ENCODE data around the gene PTPRC. TPM values are rescaled to one million over a fixed set of nuclear protein-coding genes. Genes with fewer than 3 reads are reported as not detected.

The PTPRC gene
- total RNA-seq, 2 donors from 2014 or later = 3.3 to 9.9 TPM

DNA sequence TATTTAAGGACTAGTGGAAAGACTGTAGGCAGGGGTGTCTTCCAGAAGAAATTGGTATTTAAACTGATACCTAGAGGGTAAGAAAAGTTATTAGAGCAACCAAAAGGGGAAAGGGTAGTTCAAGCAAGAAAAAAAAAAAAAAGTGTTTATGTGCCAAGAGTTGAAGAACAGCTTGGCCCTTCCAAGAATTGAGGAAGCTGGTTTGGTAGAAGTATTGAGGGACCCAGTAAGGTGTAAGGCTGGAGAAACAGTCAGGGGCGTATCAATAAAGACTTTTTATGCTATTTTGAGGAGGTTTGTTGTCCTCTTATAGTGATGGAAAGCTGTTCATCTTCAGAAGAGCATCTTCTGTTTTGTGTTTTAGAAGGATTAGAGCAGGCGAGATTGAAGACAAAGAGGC is 108.3 kb downstream of the PTPRC start:
- intact Hi-C loops (cut with DNase I) = no loop called here
- TF ChIP-seq, protein P1, sequence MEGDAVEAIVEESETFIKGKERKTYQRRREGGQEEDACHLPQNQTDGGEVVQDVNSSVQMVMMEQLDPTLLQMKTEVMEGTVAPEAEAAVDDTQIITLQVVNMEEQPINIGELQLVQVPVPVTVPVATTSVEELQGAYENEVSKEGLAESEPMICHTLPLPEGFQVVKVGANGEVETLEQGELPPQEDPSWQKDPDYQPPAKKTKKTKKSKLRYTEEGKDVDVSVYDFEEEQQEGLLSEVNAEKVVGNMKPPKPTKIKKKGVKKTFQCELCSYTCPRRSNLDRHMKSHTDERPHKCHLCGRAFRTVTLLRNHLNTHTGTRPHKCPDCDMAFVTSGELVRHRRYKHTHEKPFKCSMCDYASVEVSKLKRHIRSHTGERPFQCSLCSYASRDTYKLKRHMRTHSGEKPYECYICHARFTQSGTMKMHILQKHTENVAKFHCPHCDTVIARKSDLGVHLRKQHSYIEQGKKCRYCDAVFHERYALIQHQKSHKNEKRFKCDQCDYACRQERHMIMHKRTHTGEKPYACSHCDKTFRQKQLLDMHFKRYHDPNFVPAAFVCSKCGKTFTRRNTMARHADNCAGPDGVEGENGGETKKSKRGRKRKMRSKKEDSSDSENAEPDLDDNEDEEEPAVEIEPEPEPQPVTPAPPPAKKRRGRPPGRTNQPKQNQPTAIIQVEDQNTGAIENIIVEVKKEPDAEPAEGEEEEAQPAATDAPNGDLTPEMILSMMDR (IDR thresholded peaks at IDR 0.05) = no peak
- TF ChIP-seq POLR2A (IDR thresholded peaks at IDR 0.05) = no peak
- Histone ChIP-seq H3K27me3 (no peaks in the 10 kb centered on the region), H3K36me3 (replicated peaks in 1 of 2; ENCODE audit: insufficient read depth in 1 of 2, low read depth in 2 of 2) (no peaks in the 10 kb centered on the region), H3K27ac (no peak overlapping the region), H3K4me3 (no peak overlapping the region), H3K9me3 (no peaks in the 10 kb centered on the region), H3K4me1 (no peaks in the 10 kb centered on the region)
- DNase-seq (no peak), ATAC-seq (no peak)
- 83 to 85% methylated on average over 2 of the region's 2 CpGs for WGBS, 2 donors

DNA sequence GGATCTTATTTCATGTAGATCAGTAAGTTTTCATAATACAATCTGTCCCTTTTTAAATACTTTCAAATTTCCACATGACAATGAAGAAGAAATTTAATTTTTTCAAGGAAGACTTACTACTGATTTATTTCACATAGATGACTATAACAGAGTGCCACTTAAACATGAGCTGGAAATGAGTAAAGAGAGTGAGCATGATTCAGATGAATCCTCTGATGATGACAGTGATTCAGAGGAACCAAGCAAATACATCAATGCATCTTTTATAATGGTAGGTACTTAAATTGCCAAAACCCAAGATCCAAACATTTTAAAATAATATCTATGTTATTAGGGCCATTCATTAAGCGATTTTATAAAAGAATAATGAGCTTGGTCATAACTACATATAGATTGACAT is 110.4 kb downstream of the PTPRC start:
- no peak for TF ChIP-seq POLR2A (IDR thresholded peaks at IDR 0.05)
- TF ChIP-seq, protein P1 (IDR thresholded peaks at IDR 0.05) = no peak
- H3K4me1 ChIP-seq = no peaks in the 10 kb centered on the region
- WGBS, 2 donors = 76 to 84% methylated on average over 1 of the region's 1 CpG

DNA sequence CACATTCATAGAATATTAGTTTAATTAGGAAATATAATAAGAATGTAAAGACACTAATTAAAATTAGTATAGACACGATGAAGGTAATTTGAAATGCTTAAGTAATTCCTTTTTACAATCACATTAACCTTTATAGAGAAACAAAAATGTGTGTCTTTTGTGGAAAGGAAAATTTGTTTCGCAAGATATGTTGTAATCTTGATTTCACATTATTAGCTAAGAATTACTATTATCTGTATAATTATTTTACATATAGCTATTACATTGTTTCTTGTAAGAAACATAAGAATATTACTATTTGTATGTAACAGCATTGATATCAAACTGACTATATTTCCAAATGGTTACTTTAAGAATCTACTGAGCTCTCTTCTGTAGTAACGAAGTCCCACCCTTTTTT is 111.2 kb downstream of the PTPRC start:
- Histone ChIP-seq H3K27ac (no peak overlapping the region), H3K36me3 (replicated peaks in 1 of 2; ENCODE audit: insufficient read depth in 1 of 2, low read depth in 2 of 2) (no peaks in the 10 kb centered on the region), H3K4me3 (no peak overlapping the region), H3K4me1 (no peaks in the 10 kb centered on the region), H3K9me3 (no peaks in the 10 kb centered on the region), H3K27me3 (no peaks in the 10 kb centered on the region)
- DNase-seq = no peak
- WGBS, 2 donors = 83 to 84% methylated on average over 3 of the region's 3 CpGs
- TF ChIP-seq, protein P1 (IDR thresholded peaks at IDR 0.05) = no peak
- no peak for TF ChIP-seq POLR2A (IDR thresholded peaks at IDR 0.05)
- intact Hi-C loops (cut with DNase I) = no loop called here
- no peak for ATAC-seq

More for the DNA sequence above, 110.4 kb downstream of the PTPRC start:
- Histone ChIP-seq H3K9me3 (no peaks in the 10 kb centered on the region), H3K36me3 (replicated peaks in 1 of 2; ENCODE audit: insufficient read depth in 1 of 2, low read depth in 2 of 2) (no peaks in the 10 kb centered on the region), H3K27me3 (no peaks in the 10 kb centered on the region), H3K4me3 (no peak overlapping the region), H3K27ac (no peak overlapping the region)
- DNase-seq (no peak), ATAC-seq (no peak)
- intact Hi-C loops (cut with DNase I) = no loop called here

DNA sequence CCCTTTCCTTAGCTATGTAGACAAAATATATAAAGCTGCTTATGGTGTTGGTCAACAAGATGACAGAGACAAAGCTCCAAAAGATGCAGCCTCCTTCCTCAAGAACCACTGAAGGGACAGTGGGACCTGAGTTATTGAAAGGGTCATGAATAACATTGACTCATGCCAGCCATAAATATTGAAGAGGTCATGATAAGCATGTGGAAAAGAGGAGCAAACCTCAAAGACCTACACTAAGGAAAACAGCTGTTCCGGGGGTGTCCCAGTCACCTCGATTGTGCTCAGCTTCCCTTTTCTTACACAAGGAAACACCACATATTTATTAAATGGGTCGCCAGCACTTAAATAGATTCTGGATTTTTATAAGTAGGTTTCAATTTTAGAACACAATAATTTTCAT is 112.9 kb downstream of the PTPRC start:
- no peak for ATAC-seq
- intact Hi-C loops (cut with DNase I) = no loop called here
- H3K4me1 ChIP-seq = no peaks in the 10 kb centered on the region

DNA sequence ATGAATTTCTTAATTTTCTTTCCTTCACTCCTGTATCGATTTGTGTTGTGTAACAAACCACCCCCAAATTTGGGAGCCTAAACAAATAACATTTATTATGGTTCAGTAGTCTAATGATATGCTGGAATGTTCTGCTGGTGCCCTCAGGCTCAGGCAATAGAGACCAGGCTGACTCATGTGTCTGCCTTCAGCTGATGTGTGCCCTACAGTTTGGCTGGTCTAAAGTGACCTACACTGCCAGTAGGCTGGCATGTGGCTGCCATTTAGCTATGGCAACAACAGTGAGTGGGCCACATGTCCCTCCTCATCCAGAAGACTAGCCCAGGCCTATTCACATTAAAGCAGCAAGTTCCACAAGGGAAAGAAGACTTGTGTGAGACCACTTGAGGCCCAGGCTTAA is 115.8 kb downstream of the PTPRC start:
- H3K9me3 ChIP-seq = no peaks in the 10 kb centered on the region
- H3K36me3 ChIP-seq (replicated peaks in 1 of 2; ENCODE audit: insufficient read depth in 1 of 2, low read depth in 2 of 2) = no peaks in the 10 kb centered on the region
- no peak overlapping the region for H3K4me3 ChIP-seq
- H3K4me1 ChIP-seq = no peaks in the 10 kb centered on the region
- H3K27me3 ChIP-seq = no peaks in the 10 kb centered on the region
- TF ChIP-seq, protein P1 (IDR thresholded peaks at IDR 0.05) = no peak
- TF ChIP-seq POLR2A (IDR thresholded peaks at IDR 0.05) = no peak
- ATAC-seq (no peak), DNase-seq (no peak)
- H3K27ac ChIP-seq = no peak overlapping the region
- WGBS, 2 donors = 38 to 44% methylated on average over 1 of the region's 1 CpG
- intact Hi-C loops (cut with DNase I) = no loop called here

More for the DNA sequence above, 112.9 kb downstream of the PTPRC start:
- H3K36me3 ChIP-seq (replicated peaks in 1 of 2; ENCODE audit: insufficient read depth in 1 of 2, low read depth in 2 of 2) = no peaks in the 10 kb centered on the region
- no peak for DNase-seq
- no peak overlapping the region for H3K27ac ChIP-seq
- WGBS, 2 donors = 76 to 83% methylated on average over 3 of the region's 3 CpGs
- no peaks in the 10 kb centered on the region for H3K27me3 ChIP-seq
- H3K9me3 ChIP-seq = no peaks in the 10 kb centered on the region
- TF ChIP-seq, protein P1 (IDR thresholded peaks at IDR 0.05) = no peak
- no peak for TF ChIP-seq POLR2A (IDR thresholded peaks at IDR 0.05)
- H3K4me3 ChIP-seq = no peak overlapping the region
